B cell (primary cell): ENCODE data around the gene CATSPERZ.
A peak's percentile ranks its signal among the peaks of the same experiment; 100 is the strongest.

Experiments
- CTCF ChIP-seq: fragments of 200-600 bp; IDR thresholded peaks from one replicate; pipeline ENCODE4 v1.8.0; 2022; ENCODE audit warnings: antibody characterized with exemption, mild to moderate bottlenecking
- EZH2 ChIP-seq: IDR thresholded peaks from 2 replicates; pipeline ENCODE4 v1.6.1; 2012; ENCODE audit warnings: borderline replicate concordance, low read depth, mild to moderate bottlenecking, moderate library complexity, low read length; ENCODE audit not compliant: insufficient read depth, poor library complexity, severe bottlenecking

- TF ChIP-seq EZH2, result no peak
- peak; percentile 43 for TF ChIP-seq CTCF
Observed at GRCh38 chr11:64341851-64342791, 42.0 kb downstream of the CATSPERZ start.
